ENCODE results near the gene ELAPOR2.

ELAPOR2 gene

DNA sequence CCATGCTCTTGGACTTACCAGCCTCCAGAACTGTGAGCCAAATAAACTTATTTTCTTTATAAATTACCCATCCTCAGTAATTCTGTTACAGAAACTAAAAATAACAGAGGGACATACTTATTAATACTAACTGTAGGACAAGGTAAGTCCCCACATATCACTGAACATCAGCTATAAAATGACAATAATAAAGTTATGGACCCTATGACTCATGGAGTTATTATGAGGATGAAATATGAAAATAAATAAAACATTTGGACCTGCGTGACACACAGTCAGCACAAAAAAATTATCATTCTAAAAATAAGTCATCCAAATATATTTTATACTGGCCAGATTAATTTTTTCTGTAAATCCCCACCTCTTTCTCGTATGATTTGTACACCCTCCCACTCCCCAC lies 34.9 kb upstream of the ELAPOR2 start:
- no peak overlapping the region for H3K4me3 ChIP-seq (ENCODE audit: low read depth, low read length)
- TF ChIP-seq CTCF (IDR thresholded peaks at IDR 0.05; ENCODE audit: borderline replicate concordance, insufficient read depth, low read depth, low read length) = no peak

GRCh38 chr7:87092568-87093091 lies 33.2 kb upstream of the ELAPOR2 start:
- H3K4me3 ChIP-seq (ENCODE audit: low read depth, low read length) = no peak overlapping the region
- TF ChIP-seq CTCF (IDR thresholded peaks at IDR 0.05; ENCODE audit: borderline replicate concordance, insufficient read depth, low read depth, low read length) = no peak

DNA sequence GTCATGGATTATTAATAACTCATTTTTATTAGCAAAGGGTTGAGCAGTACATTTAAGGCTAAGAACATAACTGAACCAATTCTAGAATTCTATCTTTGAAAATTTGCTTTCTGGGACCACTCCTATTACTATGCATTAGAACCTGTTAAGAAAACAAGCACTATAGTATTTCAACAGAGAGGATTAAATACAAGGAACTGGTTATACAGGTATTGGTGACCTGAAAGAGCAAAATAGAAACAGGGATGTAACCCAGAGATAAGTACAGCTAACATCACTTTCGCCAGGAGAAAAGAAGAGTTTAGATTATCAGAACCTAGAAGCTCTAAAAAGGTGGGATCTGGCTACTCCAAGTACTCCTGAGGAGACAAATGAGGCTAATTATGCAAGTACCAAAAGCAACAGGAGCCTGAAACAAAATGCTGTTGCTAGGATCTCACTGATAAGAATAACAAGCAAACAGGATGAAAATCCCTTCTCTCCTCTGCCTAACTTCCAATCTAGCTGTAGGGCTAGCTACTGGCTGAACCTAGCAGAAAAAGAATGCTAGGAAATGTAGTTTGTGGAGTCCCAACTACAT lies 32.1 kb upstream of the ELAPOR2 start:
- H3K4me3 ChIP-seq (ENCODE audit: low read depth, low read length) = no peak overlapping the region
- TF ChIP-seq CTCF (IDR thresholded peaks at IDR 0.05; ENCODE audit: borderline replicate concordance, insufficient read depth, low read depth, low read length) = no peak

DNA sequence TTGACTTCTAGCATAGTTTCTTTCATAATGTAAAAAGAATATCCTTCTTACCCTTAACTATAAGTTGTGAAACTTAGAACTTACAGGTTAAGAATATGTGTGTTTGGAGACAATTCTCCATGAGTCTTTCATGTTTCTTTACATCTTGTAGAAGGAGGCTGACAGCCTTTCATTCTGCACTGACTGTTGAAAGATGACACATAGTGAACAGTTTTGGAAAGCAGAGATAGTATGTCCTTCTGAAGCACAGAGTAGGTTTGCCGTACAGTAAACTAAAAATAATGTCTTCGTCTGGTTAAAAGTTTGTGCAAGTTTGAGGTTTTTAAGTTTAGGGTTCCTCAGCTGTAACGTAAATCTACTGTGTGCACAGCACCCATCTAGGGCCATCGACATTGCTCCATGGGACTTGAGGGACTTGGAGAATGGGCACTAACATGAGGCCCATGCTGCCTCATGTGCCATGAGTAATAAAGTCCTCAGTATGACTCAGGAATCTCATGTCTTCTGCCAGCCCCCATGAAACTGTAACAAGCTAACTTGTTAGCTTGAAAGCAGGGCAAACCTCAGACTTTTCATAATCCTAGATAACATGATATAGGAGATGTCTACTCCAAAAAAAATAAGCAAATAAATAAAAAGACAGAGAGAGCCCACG lies 24.5 kb upstream of the ELAPOR2 start:
- no peak for TF ChIP-seq CTCF (IDR thresholded peaks at IDR 0.05; ENCODE audit: borderline replicate concordance, insufficient read depth, low read depth, low read length)
- H3K4me3 ChIP-seq (ENCODE audit: low read depth, low read length) = no peak overlapping the region

DNA sequence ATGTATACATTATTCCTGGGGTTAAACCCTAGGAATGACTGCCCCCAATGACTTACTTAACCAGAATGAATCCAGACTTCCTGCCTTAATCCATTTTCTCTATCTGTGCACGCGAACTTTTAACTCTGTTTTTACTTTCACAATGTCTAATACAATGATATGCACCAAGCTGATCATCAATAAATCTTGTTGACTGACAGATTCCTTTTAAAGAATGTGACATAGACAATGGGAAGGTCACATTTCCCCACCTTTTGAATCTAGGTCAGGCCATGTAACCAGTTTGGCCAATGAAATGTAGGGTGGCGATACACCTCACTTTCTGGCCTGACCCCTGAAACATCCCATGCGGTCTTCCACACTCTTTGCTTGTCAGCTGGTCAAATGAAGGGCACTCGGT lies 23.2 kb upstream of the ELAPOR2 start:
- TF ChIP-seq CTCF (IDR thresholded peaks at IDR 0.05; ENCODE audit: borderline replicate concordance, insufficient read depth, low read depth, low read length) = no peak
- no peak overlapping the region for H3K4me3 ChIP-seq (ENCODE audit: low read depth, low read length)

DNA sequence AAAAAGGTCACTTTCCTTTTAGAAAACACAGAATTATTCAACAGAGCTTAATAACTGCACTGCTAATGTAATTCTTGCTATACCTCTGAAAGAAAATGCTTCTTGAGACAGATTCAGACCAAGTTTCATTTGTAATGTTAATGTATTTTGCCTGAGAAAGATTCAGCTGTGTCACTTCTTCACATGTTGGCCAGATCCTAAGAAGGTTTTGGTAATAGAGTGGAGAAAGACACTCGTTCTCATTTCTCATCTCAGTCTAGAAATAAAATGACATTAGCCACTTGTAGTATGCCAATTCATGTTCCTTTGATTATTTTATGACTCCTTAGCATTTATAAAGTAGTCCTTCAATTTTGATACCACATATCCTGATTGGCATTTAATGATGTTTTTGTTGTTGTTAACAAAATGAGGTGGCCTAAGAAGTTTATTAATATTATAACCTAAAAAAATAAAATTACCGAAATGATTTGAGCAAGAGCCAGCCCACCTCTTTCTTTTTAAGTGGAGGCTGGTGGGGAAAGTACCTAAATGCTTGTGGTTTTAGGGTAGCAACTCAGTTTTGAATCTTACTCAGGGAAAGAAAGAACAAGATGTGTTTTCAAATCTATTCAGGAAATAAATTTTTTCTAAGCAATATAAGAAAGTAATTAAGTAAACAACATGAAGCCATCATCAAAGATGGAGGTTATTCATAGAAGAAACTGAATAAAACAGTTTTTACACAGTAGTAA lies 16.4 kb upstream of the ELAPOR2 start:
- no peak for TF ChIP-seq CTCF (IDR thresholded peaks at IDR 0.05; ENCODE audit: borderline replicate concordance, insufficient read depth, low read depth, low read length)
- H3K4me3 ChIP-seq (ENCODE audit: low read depth, low read length) = no peak overlapping the region
